ENCODE results near the gene APOB.

GRCh38 chr2:20955277-20956026, 88.4 kb downstream of the APOB start:
- TF ChIP-seq CTCF (IDR thresholded peaks at IDR 0.05): no peak
- TF ChIP-seq POLR2A (IDR thresholded peaks at IDR 0.05): no peak
- no peak for TF ChIP-seq EP300 (IDR thresholded peaks at IDR 0.05)
